DND-41 (cell line): ENCODE measurements around the gene ZNF23.

Experiments used
- EZH2 ChIP-seq: IDR thresholded peaks from 3 replicates; pipeline ENCODE4 v1.6.1; 2012; ENCODE audit warnings: borderline replicate concordance, low read depth, mild to moderate bottlenecking, moderate library complexity, low read length, inconsistent platforms; ENCODE audit not compliant: severe bottlenecking
- TF ChIP-seq, protein P1 (sequence below): IDR thresholded peaks from 2 replicates; pipeline ENCODE4 v1.5.1; 2012; ENCODE audit warnings: borderline replicate concordance, low read length, moderate library complexity, mild to moderate bottlenecking; ENCODE audit not compliant: poor library complexity, severe bottlenecking; ENCODE audit errors: extremely low read depth

DNA sequence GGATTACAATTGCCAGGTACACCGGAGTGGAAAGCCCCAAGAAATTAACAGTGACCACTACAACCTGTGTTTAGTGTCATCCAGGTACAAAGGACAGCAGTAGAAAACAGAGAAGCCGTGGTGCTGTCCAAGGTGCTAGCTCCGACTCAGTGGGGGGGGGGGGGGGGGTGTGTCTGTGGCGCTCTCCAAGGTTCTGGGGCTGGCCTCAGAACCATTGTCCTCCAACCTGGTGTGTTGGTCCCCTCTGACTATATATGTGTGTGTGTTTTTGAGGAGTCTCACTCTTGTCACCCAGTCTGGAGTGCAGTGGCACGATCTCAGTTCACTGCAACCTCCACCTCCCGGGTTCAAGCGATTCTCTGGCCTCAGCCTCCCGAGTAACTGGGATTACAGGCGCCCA, 5.8 kb upstream of the ZNF23 start:
- TF ChIP-seq, protein P1, sequence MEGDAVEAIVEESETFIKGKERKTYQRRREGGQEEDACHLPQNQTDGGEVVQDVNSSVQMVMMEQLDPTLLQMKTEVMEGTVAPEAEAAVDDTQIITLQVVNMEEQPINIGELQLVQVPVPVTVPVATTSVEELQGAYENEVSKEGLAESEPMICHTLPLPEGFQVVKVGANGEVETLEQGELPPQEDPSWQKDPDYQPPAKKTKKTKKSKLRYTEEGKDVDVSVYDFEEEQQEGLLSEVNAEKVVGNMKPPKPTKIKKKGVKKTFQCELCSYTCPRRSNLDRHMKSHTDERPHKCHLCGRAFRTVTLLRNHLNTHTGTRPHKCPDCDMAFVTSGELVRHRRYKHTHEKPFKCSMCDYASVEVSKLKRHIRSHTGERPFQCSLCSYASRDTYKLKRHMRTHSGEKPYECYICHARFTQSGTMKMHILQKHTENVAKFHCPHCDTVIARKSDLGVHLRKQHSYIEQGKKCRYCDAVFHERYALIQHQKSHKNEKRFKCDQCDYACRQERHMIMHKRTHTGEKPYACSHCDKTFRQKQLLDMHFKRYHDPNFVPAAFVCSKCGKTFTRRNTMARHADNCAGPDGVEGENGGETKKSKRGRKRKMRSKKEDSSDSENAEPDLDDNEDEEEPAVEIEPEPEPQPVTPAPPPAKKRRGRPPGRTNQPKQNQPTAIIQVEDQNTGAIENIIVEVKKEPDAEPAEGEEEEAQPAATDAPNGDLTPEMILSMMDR = no peak
- TF ChIP-seq EZH2 = no peak
